PC-3 (cell line): Measurements from ENCODE around the gene VPS37C. TPM values are rescaled to one million over a fixed set of nuclear protein-coding genes. Genes with fewer than 3 reads are reported as not detected.

Experiments
- ATAC-seq: fragments of 200-7000 bp; cut with Tn5 transposase; 2 replicates; pipeline ENCODE4 v1.9.1; 2020; ENCODE audit warnings: mild to moderate bottlenecking, moderate library complexity
- BruUV-seq: library from RNA; stranded (reverse); fragments of 400-500 nt; replicated peaks from 2 replicates; lab custom pipeline; 2021; lab: Mats Ljungman, UMichigan
- CTCF ChIA-PET: fragments of 300-600 bp; sonication (Branson Sonifier 250); formaldehyde crosslinking; loops from one replicate; lab custom pipeline; 2022; ENCODE audit warnings: antibody characterized with exemption; lab: Charles Lee
- POLR2A ChIA-PET: fragments of 300-600 bp; sonication (Branson Sonifier 250); formaldehyde crosslinking; loops from one replicate; lab custom pipeline; 2022; ENCODE audit warnings: antibody characterized with exemption; ENCODE audit not compliant: unreplicated experiment; lab: Charles Lee
- DNase-seq: peaks from one replicate; pipeline ENCODE4 v3.0.0-alpha.2; 2015
- H2AFZ ChIP-seq: fragments of 300-600 bp; sonication (generic); 2 replicates; pipeline ENCODE4 v1.6.0; 2016; ENCODE audit warnings: antibody characterized with exemption, low read length
- H3F3A ChIP-seq: fragments of 300-600 bp; sonication (generic); one replicate; pipeline ENCODE4 v1.6.0; 2017; ENCODE audit warnings: antibody characterized with exemption, low read length, control low read depth, mild to moderate bottlenecking; ENCODE audit not compliant: unreplicated experiment
- H3K27ac ChIP-seq: fragments of 300-600 bp; sonication (generic); 2 replicates; pipeline ENCODE4 v1.5.1; 2016; ENCODE audit warnings: mild to moderate bottlenecking, low read length
- H3K27me3 ChIP-seq: fragments of 300-600 bp; sonication (generic); 2 replicates; pipeline ENCODE4 v1.6.1; 2016; ENCODE audit warnings: low read length, mixed read lengths
- H3K36me3 ChIP-seq: fragments of 300-600 bp; sonication (generic); 2 replicates; pipeline ENCODE4 v1.6.1; 2016; ENCODE audit warnings: low read depth, mixed run types, low read length, mixed read lengths
- H3K4me1 ChIP-seq: fragments of 300-600 bp; sonication (generic); 2 replicates; pipeline ENCODE4 v1.5.1; 2016; ENCODE audit warnings: low read length; ENCODE audit not compliant: insufficient read depth
- H3K4me2 ChIP-seq: fragments of 300-600 bp; sonication (generic); 2 replicates; pipeline ENCODE4 v1.6.0; 2016; ENCODE audit warnings: low read length
- H3K4me3 ChIP-seq: fragments of 300-600 bp; sonication (generic); 2 replicates; pipeline ENCODE4 v1.5.1; 2016; ENCODE audit warnings: mild to moderate bottlenecking, low read length, mixed read lengths
- H3K79me2 ChIP-seq: fragments of 300-600 bp; sonication (generic); 2 replicates; pipeline ENCODE4 v1.6.1; 2017; ENCODE audit warnings: low read length, mixed read lengths
- H3K9ac ChIP-seq: fragments of 300-600 bp; sonication (generic); 2 replicates; pipeline ENCODE4 v1.6.0; 2016; ENCODE audit warnings: mild to moderate bottlenecking, low read length
- H3K9me2 ChIP-seq: fragments of 300-600 bp; sonication (generic); replicated peaks from 2 replicates; pipeline ENCODE4 v1.6.1; 2016; ENCODE audit warnings: mixed run types, low read length, mixed read lengths
- H3K9me3 ChIP-seq: fragments of 300-600 bp; sonication (generic); 2 replicates; pipeline ENCODE4 v1.6.1; 2016; ENCODE audit warnings: low read length, mixed read lengths
- H4K20me1 ChIP-seq: fragments of 300-600 bp; sonication (generic); 2 replicates; pipeline ENCODE4 v1.6.1; 2016; ENCODE audit warnings: low read length, mixed read lengths
- CTCF ChIP-seq: fragments of 300-600 bp; sonication (generic); conservative IDR thresholded peaks from 2 replicates; pipeline ENCODE4 v1.5.1; 2017; ENCODE audit warnings: antibody characterized with exemption, low read depth, mild to moderate bottlenecking, low read length
- EZH2 ChIP-seq: fragments of 300-600 bp; sonication (generic); IDR thresholded peaks from one replicate; pipeline ENCODE4 v1.6.1; 2017; ENCODE audit warnings: antibody characterized with exemption, mild to moderate bottlenecking, low read length; ENCODE audit not compliant: unreplicated experiment
- EZH2phosphoT487 ChIP-seq: fragments of 300-600 bp; sonication (generic); IDR thresholded peaks from 2 replicates; pipeline ENCODE4 v1.6.1; 2018; ENCODE audit warnings: mild to moderate bottlenecking, antibody characterized with exemption, low read length, borderline replicate concordance
- intact Hi-C: fragments of 100-400 bp; cut with micrococcal nuclease; formaldehyde crosslinking; loops from 2 replicates; pipeline ENCODE4 v1.9.0; 2023
- total RNA-seq: library from RNA; depleted of rRNA; stranded (reverse); fragments of >200 nt; gene quantifications from 2 replicates; pipeline ENCODE4 v1.2.3, GENCODE V29; 2014

Gene VPS37C
- total RNA-seq, 1 experiment from 2014 or later: 28.9 TPM

DNA sequence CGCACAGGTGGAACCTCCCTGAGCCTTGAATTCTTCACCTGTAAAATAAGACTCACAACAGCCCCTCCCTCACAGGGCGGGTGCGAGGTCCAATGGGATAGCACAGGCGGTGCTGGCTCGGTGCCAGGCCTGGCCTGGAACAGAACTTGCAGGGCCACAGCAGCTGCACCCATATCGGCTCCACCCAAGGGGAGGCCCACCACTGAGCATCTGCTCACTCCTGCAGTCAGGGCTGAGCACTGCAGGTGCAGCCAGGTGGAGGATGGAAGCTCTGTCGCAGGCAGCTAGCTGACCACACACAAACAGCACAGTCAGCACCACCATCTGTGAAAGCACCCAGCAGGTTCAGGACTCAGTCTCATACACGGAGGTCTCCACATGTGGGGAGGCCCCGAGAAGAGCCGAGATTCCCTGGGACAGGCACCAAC, 19.6 kb downstream of the VPS37C start:
- intact Hi-C loops: no loop called here
- Histone ChIP-seq H3K4me3 (no peak overlapping the region), H3K4me2 (no peak overlapping the region), H3K79me2 (peaks cover 42% of the 10 kb centered on the region), H3K27me3 (no peaks in the 10 kb centered on the region), H3K36me3 (no peaks in the 10 kb centered on the region), H3K27ac (no peak overlapping the region), H4K20me1 (no peaks in the 10 kb centered on the region), H2AFZ (no peak overlapping the region), H3K9ac (no peak overlapping the region), H3K9me3 (no peaks in the 10 kb centered on the region), H3F3A (no peaks in the 10 kb centered on the region), H3K9me2 (no peaks in the 10 kb centered on the region), H3K4me1 (peaks cover 3% of the 10 kb centered on the region; the same call in 1 of the 2 replicates)
- DNase-seq: no peak
- BruUV-seq: no TSS peak
- peak; percentile 26 for ATAC-seq
- TF ChIP-seq EZH2 (no peak), EZH2phosphoT487 (no peak), CTCF (no peak)
- ChIA-PET CTCF (no interaction called here), POLR2A (no interaction called here)

DNA sequence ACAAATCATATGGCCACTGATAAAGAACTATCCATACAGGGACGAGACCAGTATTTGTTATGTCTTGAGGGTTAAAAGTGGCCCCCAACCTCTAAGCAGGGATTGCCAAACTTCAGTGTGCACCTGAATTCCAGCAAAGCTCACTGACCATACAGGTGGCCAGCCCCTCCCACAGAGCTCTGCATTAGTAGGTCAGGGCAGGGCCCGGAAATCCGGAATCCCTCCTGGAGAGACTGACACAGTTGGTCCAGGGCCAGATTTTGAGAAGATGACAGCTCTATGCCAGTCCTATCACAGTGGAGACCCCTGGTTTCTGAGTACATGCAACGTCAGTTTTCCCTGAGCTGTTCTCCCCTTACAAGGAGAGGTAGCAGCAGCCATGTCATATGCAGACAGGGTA, 20.8 kb downstream of the VPS37C start:
- ChIA-PET POLR2A (no interaction called here), CTCF (no interaction called here)
- peaks cover 33% of the 10 kb centered on the region for H3K79me2 ChIP-seq
- BruUV-seq: no TSS peak
- H3K4me1 ChIP-seq: peaks cover 3% of the 10 kb centered on the region; the same call in 1 of the 2 replicates
- no peaks in the 10 kb centered on the region for H3K36me3 ChIP-seq
- no peaks in the 10 kb centered on the region for H3K9me3 ChIP-seq
- H3K27me3 ChIP-seq: no peaks in the 10 kb centered on the region
- H3K27ac ChIP-seq: no peak overlapping the region
- intact Hi-C loops: no loop called here
- TF ChIP-seq EZH2: no peak
- TF ChIP-seq EZH2phosphoT487: no peak
- no peak for TF ChIP-seq CTCF
- H3K4me2 ChIP-seq: no peak overlapping the region
- no peak overlapping the region for H3K4me3 ChIP-seq
- no peaks in the 10 kb centered on the region for H4K20me1 ChIP-seq
- ATAC-seq (no peak), DNase-seq (no peak)
- no peak overlapping the region for H2AFZ ChIP-seq
- H3F3A ChIP-seq: no peaks in the 10 kb centered on the region
- H3K9me2 ChIP-seq: no peaks in the 10 kb centered on the region
- H3K9ac ChIP-seq: no peak overlapping the region

GRCh38 chr11:61139387-61139786, 21.8 kb downstream of the VPS37C start:
- ChIA-PET POLR2A (no interaction called here), CTCF (no interaction called here)
- no peak overlapping the region for H3K27ac ChIP-seq
- H3K9ac ChIP-seq: no peak overlapping the region
- no peak overlapping the region for H2AFZ ChIP-seq
- peaks cover 3% of the 10 kb centered on the region; the same call in 1 of the 2 replicates for H3K4me1 ChIP-seq
- H4K20me1 ChIP-seq: no peaks in the 10 kb centered on the region
- H3F3A ChIP-seq: no peaks in the 10 kb centered on the region
- intact Hi-C loops: no loop called here
- BruUV-seq: no TSS peak
- H3K79me2 ChIP-seq: peaks cover 27% of the 10 kb centered on the region
- H3K36me3 ChIP-seq: no peaks in the 10 kb centered on the region
- DNase-seq (no peak), ATAC-seq (no peak)
- H3K27me3 ChIP-seq: no peaks in the 10 kb centered on the region
- no peak overlapping the region for H3K4me2 ChIP-seq
- no peaks in the 10 kb centered on the region for H3K9me2 ChIP-seq
- H3K9me3 ChIP-seq: no peaks in the 10 kb centered on the region
- no peak overlapping the region for H3K4me3 ChIP-seq
- TF ChIP-seq EZH2 (no peak), CTCF (no peak), EZH2phosphoT487 (no peak)
